NCI-H146 (cell line): ENCODE data around the gene PBRM1.
"Not testable (repeated sequence)": the region's sequence is repeated elsewhere in the genome, so short reads cannot be mapped to it uniquely, and the experiment has no call there.

Experiments used
- DNase-seq: peaks from one replicate; lab custom pipeline; 2025; lab: John Stamatoyannopoulos, UW

The PBRM1 gene

GRCh38 chr3:52704611-52705437 is 19.1 kb upstream of the PBRM1 start:
- peak; percentile 5 for DNase-seq

DNA sequence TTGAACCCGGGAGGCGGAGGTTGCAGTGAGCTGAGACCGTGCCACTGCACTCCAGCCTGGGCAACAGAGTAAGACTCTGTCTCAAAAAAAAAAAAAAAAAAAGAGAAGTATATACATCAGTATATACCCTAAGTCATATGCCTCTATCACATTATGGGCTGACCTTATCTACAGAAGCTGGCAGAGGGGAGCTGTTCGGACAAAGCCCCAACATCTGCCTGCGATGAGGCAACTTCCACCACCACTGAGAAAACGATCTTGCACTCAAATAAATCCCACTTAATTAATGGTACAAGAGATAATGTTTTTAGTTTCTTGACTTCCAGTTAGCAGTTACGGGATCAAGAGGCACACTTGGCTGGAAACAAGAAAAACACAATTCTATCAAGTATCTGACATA is 17.6 kb upstream of the PBRM1 start:
- DNase-seq: no peak

DNA sequence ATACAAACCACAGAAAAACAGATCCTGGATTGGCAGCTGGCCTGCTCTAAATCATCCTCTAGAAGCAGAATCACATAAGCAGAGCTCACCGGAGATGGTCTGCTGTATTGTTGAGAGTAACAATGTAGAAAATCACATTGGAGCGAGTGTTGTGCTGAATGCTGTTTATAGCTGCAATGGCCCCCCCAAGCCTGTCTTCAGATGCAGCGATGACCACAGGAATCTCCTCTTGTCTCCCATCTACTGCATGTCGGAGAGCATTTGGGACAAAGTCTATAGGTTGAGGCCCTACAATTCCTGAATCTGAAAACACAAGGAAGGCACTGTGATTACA is 11.9 kb upstream of the PBRM1 start:
- DNase-seq: no peak

DNA sequence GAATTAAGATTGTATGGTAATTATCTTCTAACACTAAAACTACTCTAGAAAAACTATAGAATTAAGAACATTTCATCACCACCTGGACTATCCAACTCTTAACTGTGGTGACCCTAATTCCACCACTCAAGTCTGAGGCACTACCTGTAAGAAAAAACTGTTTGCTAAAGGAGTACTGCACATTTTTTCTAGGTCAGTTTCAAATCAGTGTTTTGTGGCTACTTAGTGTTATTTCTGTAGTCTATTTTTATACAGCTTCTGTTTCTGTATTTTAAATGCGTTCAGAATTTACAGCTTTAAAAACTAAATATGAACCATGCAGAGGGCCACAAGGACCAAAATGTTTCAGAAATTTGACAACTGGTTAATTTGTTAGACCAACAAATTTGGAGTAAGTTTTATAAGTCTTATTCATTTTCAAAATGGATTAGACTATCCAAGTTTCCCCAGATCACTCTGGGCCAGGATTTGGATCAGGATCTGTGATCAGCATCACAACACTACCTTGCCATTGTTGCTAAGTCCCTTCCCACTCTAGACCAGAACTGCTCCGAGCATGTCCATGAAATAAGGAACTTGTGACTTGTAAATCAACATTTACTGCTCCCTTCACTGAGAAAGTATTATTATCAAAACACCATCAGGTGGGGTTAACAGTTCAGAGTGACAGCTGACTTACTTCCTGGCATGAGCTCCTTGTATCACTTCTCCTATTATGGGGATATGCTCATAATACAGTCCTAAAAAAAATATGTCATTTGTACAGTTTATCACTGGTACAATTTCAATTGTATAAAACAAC is 11.3 kb upstream of the PBRM1 start:
- no peak for DNase-seq

GRCh38 chr3:52695798-52696671 is 10.3 kb upstream of the PBRM1 start:
- DNase-seq: no peak

GRCh38 chr3:52694528-52695189 is 8.9 kb upstream of the PBRM1 start:
- no peak for DNase-seq

DNA sequence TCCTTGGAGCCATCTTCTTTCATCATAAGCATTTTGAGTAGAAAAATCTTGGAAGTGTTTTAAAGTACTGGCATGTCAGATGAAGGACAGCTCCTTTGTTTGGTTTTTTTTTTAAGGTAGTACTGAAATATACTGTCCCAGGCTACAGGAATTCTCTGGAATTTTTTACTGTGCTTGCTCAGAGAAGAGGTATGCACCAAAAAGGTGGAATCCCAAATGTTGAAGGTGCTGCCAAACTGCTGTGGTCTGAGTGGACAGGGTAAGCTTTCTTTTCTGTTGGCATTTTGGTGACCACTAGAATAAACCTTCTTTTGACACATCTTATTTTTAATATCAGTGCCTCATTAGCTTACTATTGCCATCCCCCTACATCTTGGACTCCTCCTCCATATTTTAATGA is 7.4 kb upstream of the PBRM1 start:
- no peak for DNase-seq

- no peak for DNase-seq
Measured at GRCh38 chr3:52690560-52690959, 4.8 kb upstream of the PBRM1 start.

GRCh38 chr3:52689151-52689550 is 3.4 kb upstream of the PBRM1 start:
- DNase-seq: no peak

DNA sequence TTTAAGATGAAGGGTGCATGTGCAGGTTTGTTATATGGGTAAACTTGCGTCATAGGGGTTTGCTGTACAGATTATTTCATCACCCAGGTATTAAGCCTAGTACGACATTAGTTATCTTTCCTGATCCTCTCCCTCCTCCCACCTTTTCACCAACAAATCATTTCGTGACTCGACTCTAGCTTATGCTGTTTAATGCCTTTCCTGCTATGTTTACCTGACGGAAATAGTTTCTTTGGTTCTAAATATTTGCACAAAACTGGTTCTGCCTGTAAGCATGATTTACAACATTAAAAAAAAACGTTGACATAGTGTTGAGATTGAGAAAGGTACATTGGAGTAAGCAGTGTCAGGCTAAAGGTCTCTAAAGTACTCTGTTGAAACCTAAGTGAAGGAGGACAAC is 2.6 kb upstream of the PBRM1 start:
- DNase-seq: no peak

DNA sequence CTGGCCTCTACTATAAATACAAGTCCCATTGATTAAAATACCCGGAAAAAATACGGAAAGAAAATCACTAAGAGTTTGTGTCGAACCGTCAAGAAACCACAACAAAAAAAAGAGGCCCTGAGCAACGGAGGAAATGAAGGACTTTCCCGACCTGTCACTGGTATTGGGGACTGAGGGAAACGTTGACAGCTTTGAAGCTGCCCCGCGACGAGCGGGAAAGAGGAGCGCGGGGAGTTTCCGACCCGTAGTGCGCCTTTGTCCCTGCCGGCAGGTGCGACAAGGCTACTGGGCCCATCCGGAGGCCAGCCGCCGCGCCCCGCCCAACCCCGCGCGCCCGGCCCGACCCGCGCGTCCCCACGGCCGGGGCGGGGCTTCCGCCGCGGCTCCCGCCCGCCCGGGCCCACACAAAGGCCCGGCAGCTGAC is 416 bp downstream of the PBRM1 start:
- peak; percentile 84 for DNase-seq

GRCh38 chr3:52684184-52684583 is 1.5 kb downstream of the PBRM1 start:
- DNase-seq: no peak

- no peak for DNase-seq
Measured at GRCh38 chr3:52683611-52684010, 2.1 kb downstream of the PBRM1 start.

- DNase-seq: no peak
Measured at GRCh38 chr3:52682016-52682415, 3.7 kb downstream of the PBRM1 start.

GRCh38 chr3:52681596-52681995 is 4.1 kb downstream of the PBRM1 start:
- DNase-seq: no peak

- DNase-seq: no peak
Measured at GRCh38 chr3:52679811-52680210, 5.9 kb downstream of the PBRM1 start.

DNA sequence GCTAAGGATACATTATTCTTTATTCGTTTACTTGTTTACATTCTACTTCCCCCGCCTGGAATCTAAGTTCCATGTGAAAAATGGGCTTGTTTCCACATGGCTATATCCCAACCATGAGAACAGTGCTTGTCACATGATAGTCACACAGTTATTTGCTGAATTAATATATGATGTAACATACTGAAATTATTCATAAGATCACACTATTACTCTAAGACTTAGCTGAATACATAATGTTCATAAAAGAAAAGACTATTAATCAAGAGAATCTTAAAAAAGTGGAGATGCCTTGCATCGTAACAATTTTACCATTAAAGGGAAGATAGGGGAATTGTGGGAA is 6.5 kb downstream of the PBRM1 start:
- no peak for DNase-seq

- DNase-seq: no peak
Measured at GRCh38 chr3:52678265-52679198, 7.2 kb downstream of the PBRM1 start.

DNA sequence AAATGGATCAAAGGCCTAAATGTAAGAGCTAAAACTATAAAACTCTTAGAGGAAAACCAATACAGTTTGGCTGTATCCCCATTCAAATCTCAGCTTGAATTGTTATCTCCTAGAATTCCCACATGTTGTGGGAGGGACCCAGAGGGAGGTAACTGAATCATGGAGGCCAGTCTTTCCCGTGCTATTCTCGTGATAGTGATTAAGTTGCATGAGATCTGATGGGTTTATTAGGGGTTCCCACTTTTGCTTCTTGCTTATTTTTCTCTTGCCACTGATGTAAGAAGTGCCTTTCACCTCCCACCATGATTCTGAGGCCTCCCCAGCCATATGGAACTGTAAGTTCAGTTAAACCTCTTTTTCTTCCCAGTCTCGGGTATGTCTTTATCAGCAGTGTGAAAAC is 9.5 kb downstream of the PBRM1 start:
- DNase-seq: not testable (repeated sequence)

- DNase-seq: no peak
Measured at GRCh38 chr3:52671676-52672075, 14.0 kb downstream of the PBRM1 start.
